Smooth muscle cell (in vitro differentiated cells): ENCODE results near the gene PTCHD4. TPM values are rescaled to one million over a fixed set of nuclear protein-coding genes. Genes with fewer than 3 reads are reported as not detected.

Experiments
- DNase-seq: peaks from one replicate; lab custom pipeline; 2025; ENCODE audit not compliant: unreplicated experiment; lab: John Stamatoyannopoulos, UW
- H2AFZ ChIP-seq: fragments of 200-600 bp; sonication (generic); 2 replicates; pipeline ENCODE4 v1.6.0; 2016; ENCODE audit warnings: antibody characterized with exemption, low read depth, mild to moderate bottlenecking
- H3F3A ChIP-seq: fragments of 200-600 bp; sonication (generic); 2 replicates; pipeline ENCODE4 v1.6.0; 2017; ENCODE audit warnings: antibody characterized with exemption, low read depth
- H3K27ac ChIP-seq: fragments of 200-600 bp; sonication (generic); 2 replicates; pipeline ENCODE4 v1.5.1; 2016; ENCODE audit warnings: low read depth, mild to moderate bottlenecking
- H3K27me3 ChIP-seq: fragments of 200-600 bp; sonication (generic); 2 replicates; pipeline ENCODE4 v1.6.1; 2016; ENCODE audit warnings: low read depth, mild to moderate bottlenecking
- H3K36me3 ChIP-seq: fragments of 200-600 bp; sonication (generic); 2 replicates; pipeline ENCODE4 v1.5.1; 2016; ENCODE audit warnings: low read depth
- H3K4me1 ChIP-seq: fragments of 200-600 bp; sonication (generic); 2 replicates; pipeline ENCODE4 v1.5.1; 2016; ENCODE audit warnings: low read depth
- H3K4me2 ChIP-seq: fragments of 200-600 bp; sonication (generic); 2 replicates; pipeline ENCODE4 v1.6.0; 2016; ENCODE audit warnings: mild to moderate bottlenecking
- H3K4me3 ChIP-seq: fragments of 200-600 bp; sonication (generic); 2 replicates; pipeline ENCODE4 v1.5.1; 2016; ENCODE audit warnings: mild to moderate bottlenecking
- H3K79me2 ChIP-seq: fragments of 200-600 bp; sonication (generic); 2 replicates; pipeline ENCODE4 v1.6.0; 2016; ENCODE audit warnings: low read depth, mild to moderate bottlenecking
- H3K9ac ChIP-seq: fragments of 200-600 bp; sonication (generic); 2 replicates; pipeline ENCODE4 v1.6.0; 2016; ENCODE audit warnings: low read depth
- H3K9me3 ChIP-seq: fragments of 200-600 bp; sonication (generic); replicated peaks from 2 replicates; pipeline ENCODE4 v1.5.1; 2016; ENCODE audit warnings: low read depth
- H4K20me1 ChIP-seq: fragments of 200-600 bp; sonication (generic); 2 replicates; pipeline ENCODE4 v1.6.0; 2016; ENCODE audit warnings: low read depth
- WGBS: methylation state at CpG from one replicate; pipeline ENCODE4 v1.1.7; 2016; ENCODE audit warnings: low lambda C conversion rate; 5-methylcytosine and 5-hydroxymethylcytosine counted together
- polyA plus RNA-seq: library from polyadenylated mRNA; unstranded; fragments of >200 nt; fragmentation: Nextera tagmentation; extraction: Ambion mirVana; gene quantifications from 2 replicates; pipeline ENCODE4 v1.2.1, GENCODE V29; 2016
- total RNA-seq: library from RNA; depleted of rRNA; stranded (reverse); fragments of >200 nt; gene quantifications from 2 replicates; pipeline ENCODE4 v1.2.3, GENCODE V29; 2014
- TF ChIP-seq, protein P1 (sequence below): fragments of 200-600 bp; sonication (generic); IDR thresholded peaks from 2 replicates; pipeline ENCODE4 v1.5.1; 2017; ENCODE audit warnings: borderline replicate concordance, mild to moderate bottlenecking, antibody characterized with exemption; ENCODE audit not compliant: insufficient read depth, poor library complexity, severe bottlenecking

Gene PTCHD4
- total RNA-seq (11.6 and 13.6 TPM in 2 replicates), polyA plus RNA-seq (5.7 TPM in 2 replicates)

GRCh38 chr6:48111143-48111506 is at the start of gene PTCHD4:
PTCHD4 (minus strand) TSS chr6:48111197; CDS start chr6:48068957, 42,240 bp downstream.
- no peak for DNase-seq
- peak within 1 kb of the TSS; percentile 52 for H3K4me3 ChIP-seq
- no peaks in the 10 kb centered on the region for H3F3A ChIP-seq
- TF ChIP-seq, protein P1, sequence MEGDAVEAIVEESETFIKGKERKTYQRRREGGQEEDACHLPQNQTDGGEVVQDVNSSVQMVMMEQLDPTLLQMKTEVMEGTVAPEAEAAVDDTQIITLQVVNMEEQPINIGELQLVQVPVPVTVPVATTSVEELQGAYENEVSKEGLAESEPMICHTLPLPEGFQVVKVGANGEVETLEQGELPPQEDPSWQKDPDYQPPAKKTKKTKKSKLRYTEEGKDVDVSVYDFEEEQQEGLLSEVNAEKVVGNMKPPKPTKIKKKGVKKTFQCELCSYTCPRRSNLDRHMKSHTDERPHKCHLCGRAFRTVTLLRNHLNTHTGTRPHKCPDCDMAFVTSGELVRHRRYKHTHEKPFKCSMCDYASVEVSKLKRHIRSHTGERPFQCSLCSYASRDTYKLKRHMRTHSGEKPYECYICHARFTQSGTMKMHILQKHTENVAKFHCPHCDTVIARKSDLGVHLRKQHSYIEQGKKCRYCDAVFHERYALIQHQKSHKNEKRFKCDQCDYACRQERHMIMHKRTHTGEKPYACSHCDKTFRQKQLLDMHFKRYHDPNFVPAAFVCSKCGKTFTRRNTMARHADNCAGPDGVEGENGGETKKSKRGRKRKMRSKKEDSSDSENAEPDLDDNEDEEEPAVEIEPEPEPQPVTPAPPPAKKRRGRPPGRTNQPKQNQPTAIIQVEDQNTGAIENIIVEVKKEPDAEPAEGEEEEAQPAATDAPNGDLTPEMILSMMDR = no peak
- H3K4me1 ChIP-seq = peaks cover 20% of the 10 kb centered on the region
- H4K20me1 ChIP-seq = peaks cover 5% of the 10 kb centered on the region
- H3K4me2 ChIP-seq = peak within 1 kb of the TSS; percentile 84
- peak within 1 kb of the TSS; percentile 35 for H2AFZ ChIP-seq
- peak within 1 kb of the TSS; percentile 90 for H3K27ac ChIP-seq
- H3K9ac ChIP-seq = peak within 1 kb of the TSS; percentile 95
- peaks cover 22% of the 10 kb centered on the region for H3K79me2 ChIP-seq
- 25% methylated on average over 1 of the region's 1 CpG for WGBS
- H3K36me3 ChIP-seq = no peaks in the 10 kb centered on the region
- H3K27me3 ChIP-seq = no peaks in the 10 kb centered on the region
- no peaks in the 10 kb centered on the region for H3K9me3 ChIP-seq

DNA sequence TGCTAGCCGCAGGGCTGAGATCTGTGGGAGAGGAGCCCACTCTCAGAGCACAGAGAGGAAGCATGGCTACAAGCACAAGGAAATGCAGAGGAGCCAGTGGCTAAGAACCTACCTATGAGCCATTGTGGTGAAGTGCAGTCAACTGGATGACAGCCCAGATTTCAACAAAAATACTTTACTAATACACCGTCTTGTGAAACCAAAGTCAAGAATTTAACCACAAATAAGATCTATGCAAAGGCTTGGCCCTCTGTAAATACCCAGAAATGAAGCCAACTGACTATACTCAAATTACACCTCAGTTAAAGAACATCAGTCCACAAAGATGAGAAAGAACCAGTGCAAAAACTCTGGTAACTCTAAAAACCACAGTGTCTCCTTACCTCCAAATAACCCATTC is 40.1 kb upstream of the PTCHD4 start:
- H3K9me3 ChIP-seq = peaks cover 5% of the 10 kb centered on the region
- H3K4me2 ChIP-seq = no peak overlapping the region
- H2AFZ ChIP-seq = no peak overlapping the region
- TF ChIP-seq, protein P1 = no peak
- no peaks in the 10 kb centered on the region for H3K4me1 ChIP-seq
- no peaks in the 10 kb centered on the region for H3K27me3 ChIP-seq
- H3K79me2 ChIP-seq = no peaks in the 10 kb centered on the region
- H4K20me1 ChIP-seq = no peaks in the 10 kb centered on the region
- H3F3A ChIP-seq = no peaks in the 10 kb centered on the region
- 88% methylated on average over 2 of the region's 2 CpGs for whole genome bisulfite sequencing
- DNase-seq = no peak
- H3K4me3 ChIP-seq = no peak overlapping the region
- no peak overlapping the region for H3K27ac ChIP-seq
- H3K36me3 ChIP-seq = no peaks in the 10 kb centered on the region
- no peak overlapping the region for H3K9ac ChIP-seq

DNA sequence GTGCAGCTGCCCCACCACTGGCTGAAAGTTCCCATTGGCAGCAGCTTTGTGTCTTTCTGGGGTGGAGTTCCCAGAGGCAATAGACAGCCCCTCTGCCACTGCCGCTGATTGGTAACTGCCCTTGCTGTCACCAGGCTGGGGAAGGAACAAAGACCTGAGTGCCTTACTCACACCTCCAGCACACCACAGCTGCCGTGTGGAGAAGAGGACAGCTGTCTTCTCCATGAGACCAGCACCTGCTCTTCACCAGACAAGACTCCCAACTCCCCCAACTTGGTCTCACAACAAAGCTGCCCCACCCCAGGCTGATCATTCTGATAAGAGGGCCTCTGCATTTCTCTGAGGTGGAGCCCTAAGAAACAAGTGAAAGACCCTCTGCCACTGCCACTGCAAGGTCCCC is 39.7 kb upstream of the PTCHD4 start:
- no peak overlapping the region for H3K9ac ChIP-seq
- H3K27ac ChIP-seq = no peak overlapping the region
- TF ChIP-seq, protein P1 = no peak
- H3K79me2 ChIP-seq = no peaks in the 10 kb centered on the region
- H3F3A ChIP-seq = no peaks in the 10 kb centered on the region
- WGBS = 89% methylated on average over 2 of the region's 2 CpGs
- H3K27me3 ChIP-seq = no peaks in the 10 kb centered on the region
- no peak overlapping the region for H3K4me3 ChIP-seq
- no peak overlapping the region for H3K4me2 ChIP-seq
- no peak for DNase-seq
- no peak overlapping the region for H2AFZ ChIP-seq
- no peaks in the 10 kb centered on the region for H3K4me1 ChIP-seq
- H3K36me3 ChIP-seq = no peaks in the 10 kb centered on the region
- no peaks in the 10 kb centered on the region for H4K20me1 ChIP-seq
- H3K9me3 ChIP-seq = peaks cover 5% of the 10 kb centered on the region

DNA sequence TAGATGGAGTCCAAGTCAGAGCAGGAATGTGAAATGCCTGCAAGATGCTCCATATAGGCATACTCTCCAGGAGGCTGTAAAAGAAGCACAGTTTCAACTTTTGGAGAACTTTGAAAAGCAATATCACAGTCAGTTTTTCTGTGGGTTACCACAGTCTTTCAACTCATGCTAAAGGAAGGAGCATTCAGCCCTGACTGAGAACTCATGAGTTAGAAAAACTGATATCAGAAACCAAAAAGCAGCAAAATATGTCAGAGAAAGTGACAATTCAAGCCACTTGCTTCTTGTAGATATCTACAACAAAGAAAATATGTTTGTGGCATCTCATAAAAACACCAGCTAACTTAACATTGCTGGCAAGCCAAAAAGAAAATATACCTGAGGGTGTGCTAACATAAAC is 36.1 kb upstream of the PTCHD4 start:
- H4K20me1 ChIP-seq = no peaks in the 10 kb centered on the region
- peaks cover under 1% of the 10 kb centered on the region for H3K9me3 ChIP-seq
- no peak overlapping the region for H3K4me2 ChIP-seq

More for the DNA sequence above, 36.1 kb upstream of the PTCHD4 start:
- H2AFZ ChIP-seq = no peak overlapping the region
- TF ChIP-seq, protein P1 = no peak
- no peaks in the 10 kb centered on the region for H3K36me3 ChIP-seq
- no peaks in the 10 kb centered on the region for H3F3A ChIP-seq
- H3K79me2 ChIP-seq = no peaks in the 10 kb centered on the region
- H3K27me3 ChIP-seq = no peaks in the 10 kb centered on the region
- no peak overlapping the region for H3K4me3 ChIP-seq
- H3K27ac ChIP-seq = no peak overlapping the region
- H3K9ac ChIP-seq = no peak overlapping the region
- H3K4me1 ChIP-seq = no peaks in the 10 kb centered on the region
- DNase-seq = no peak
